GM21619 (cell line): ENCODE measurements around the gene NUAK1.

Experiments
- ATAC-seq: cut with Tn5 transposase; IDR thresholded peaks from one replicate; pipeline ENCODE4 v1.9.1; 2021; ENCODE audit not compliant: unreplicated experiment

The NUAK1 gene

GRCh38 chr12:106066051-106066705, 72.6 kb downstream of the NUAK1 start:
- no peak for ATAC-seq

DNA sequence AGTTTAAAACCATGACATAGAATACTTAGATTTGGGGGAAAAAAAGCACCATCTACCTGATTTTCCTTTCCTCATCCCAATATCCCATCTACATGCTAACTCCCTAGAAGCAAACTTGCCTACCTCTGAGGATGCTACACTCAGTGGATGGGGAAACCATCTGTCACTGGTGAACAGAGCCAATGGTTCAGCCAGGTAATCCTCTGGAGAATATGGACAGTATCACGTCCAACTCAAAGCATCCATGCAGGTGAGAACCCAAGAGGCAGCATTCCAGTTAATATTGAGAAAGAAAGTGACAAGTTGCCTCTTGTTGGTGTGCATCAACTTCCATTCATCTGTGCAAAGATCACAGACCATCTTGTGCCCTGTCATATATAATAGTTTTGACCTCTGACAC, 73.2 kb downstream of the NUAK1 start:
- ATAC-seq: no peak

- ATAC-seq: no peak
Measured at GRCh38 chr12:106064721-106065021, 74.1 kb downstream of the NUAK1 start.

DNA sequence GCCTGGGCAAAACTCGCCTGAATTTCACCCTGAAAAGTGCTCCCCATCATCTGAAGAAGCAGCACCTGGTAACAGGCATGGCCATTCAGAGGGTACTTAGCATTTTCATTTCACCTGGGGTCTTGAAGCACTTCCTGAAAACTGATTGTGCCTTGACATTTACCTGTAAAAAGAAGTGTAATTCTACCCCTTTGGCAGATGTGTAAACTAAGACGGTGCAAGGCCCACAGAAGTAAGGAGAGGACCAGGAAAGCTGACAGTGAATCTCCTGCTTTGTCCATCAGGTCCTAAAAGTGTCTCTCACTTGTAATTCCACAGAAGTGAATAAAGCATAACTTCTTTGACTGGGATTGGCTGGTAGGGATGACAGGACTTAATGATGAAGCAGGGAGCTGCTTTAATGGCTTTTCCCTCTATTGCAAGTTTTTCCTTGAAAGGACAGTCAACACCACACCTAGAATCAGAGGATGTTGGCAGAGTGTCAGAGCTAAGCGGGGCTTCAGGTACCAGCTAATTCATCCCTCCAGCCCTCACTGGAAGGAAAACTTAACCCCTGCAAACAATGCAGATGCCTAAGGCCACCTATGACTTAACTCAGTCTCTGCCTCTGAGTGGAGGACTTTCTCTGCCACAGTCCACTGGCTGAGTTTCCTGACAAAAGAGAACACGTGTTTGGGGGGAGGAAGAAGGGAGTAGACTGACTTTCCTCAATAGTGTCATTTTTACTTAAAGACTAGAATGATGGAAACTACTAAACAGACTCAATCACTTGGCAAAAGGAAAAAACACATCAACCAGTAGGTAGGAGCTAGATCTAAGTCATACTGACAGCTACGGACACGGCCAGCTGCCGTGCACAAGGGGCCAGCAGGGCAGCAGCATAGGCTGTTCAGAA, 74.7 kb downstream of the NUAK1 start:
- no peak for ATAC-seq

DNA sequence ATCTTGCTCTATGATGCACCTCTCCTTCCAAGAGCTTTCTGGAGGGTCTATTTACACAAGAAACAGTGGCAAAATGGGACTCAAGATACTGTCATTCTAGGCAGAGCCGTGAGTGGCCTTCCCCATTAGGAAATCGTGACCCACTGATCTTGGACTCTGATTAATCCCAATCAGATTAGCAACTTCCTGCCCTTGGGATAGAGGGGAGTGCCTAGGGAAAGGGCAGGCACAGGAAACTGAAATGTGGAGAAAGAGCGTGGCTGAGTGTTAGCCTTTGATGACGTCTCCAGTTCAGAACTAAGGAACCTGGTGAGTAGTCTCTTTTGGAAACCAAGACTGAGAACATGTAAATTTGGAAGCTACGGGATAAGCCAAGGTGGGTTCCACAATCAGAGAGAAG, 76.1 kb downstream of the NUAK1 start:
- ATAC-seq: no peak

GRCh38 chr12:106058256-106059182, 80.2 kb downstream of the NUAK1 start:
- ATAC-seq: no peak

- no peak for ATAC-seq
Measured at GRCh38 chr12:106054049-106054448, 84.7 kb downstream of the NUAK1 start.

DNA sequence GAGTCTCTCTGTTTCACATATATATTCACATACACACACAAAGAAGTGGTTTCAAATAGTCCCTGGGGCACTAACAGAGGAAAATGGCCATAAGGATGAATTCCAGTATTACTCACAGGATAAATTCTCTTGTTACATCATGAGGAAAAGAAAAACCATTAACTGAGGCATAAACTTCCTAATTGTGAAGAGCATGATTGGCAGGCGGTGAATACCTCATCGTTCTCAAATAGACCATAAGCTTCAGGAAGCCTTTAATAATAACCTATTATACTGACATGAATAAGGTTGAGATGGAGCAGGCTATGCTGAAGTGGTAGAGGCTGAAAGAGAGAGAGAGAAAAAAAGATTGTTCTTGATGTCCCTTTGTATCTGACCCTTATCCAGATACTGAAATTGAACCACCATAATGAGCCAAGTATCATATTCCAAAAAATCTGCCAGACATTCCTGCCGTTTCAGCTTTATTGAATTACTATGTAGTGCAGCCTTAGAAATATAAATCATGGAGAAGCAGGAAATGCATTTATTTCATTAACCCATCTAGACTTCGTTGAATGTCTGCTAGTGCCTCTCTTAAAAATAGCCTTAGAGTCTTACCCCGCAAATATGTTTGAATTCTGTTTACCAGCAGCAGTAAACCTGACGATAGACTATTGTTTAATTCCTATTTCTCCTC, 86.8 kb downstream of the NUAK1 start:
- no peak for ATAC-seq

DNA sequence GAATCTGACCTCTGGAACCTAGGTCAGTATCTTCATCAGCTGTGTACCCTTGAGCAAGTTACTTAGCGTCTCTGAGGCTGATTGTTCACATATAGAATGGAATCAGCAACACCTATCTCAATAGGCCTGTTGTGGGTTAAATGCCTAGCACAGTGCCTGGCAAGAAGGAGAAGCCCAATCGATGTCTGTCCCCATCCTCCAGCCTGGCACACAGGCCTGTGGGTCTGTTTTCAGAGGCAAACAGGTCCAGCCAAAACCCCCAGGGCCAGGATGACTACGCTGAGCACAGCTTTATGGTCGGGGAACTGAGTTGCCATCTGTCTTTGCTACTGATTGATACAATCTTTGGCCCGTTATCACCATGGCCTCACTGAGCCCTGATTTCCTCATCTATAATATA, 89.2 kb downstream of the NUAK1 start:
- ATAC-seq: no peak

GRCh38 chr12:106049105-106049504, 89.6 kb downstream of the NUAK1 start:
- ATAC-seq: no peak

- no peak for ATAC-seq
Measured at GRCh38 chr12:106048676-106049075, 90.1 kb downstream of the NUAK1 start.

DNA sequence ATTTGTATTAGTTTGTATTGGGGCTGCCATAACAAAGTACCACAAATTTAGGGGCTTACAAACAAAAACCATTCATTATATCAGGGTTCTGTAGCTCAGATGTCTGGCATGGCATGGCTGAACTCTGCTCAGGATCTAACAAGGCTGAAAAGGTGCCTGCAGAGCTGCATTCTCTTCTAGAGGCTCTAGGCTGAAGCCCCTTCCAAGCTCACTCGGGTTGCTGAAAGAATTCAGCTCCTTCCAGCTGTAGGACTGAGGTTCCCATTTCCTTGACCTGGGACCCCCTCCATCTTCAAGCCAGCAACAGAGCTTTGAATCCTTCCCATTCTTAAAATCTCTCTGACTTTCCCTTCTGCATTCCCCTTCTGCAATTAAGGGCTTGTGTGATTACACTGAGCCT, 90.7 kb downstream of the NUAK1 start:
- ATAC-seq: no peak

DNA sequence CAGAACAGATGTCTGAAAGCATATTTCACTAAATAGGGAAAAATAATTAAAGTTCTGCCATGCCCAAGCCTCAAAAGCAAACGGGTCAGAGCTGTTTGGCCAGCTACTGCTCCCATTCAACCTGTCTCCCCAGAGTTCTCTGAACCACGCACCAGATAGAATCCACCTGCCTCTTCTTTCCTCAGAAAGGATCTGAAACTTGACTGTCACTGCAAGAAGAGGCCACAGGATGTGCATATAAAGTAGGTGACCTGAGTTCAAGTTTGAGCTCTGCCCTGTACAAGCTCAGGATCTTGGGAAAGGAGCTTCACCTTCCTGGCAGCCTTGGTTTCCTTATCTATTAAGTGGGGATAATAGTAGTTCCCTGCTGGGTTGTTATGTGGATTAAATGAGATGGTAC, 91.8 kb downstream of the NUAK1 start:
- ATAC-seq: no peak

- ATAC-seq: no peak
Measured at GRCh38 chr12:106046301-106046846, 92.4 kb downstream of the NUAK1 start.

DNA sequence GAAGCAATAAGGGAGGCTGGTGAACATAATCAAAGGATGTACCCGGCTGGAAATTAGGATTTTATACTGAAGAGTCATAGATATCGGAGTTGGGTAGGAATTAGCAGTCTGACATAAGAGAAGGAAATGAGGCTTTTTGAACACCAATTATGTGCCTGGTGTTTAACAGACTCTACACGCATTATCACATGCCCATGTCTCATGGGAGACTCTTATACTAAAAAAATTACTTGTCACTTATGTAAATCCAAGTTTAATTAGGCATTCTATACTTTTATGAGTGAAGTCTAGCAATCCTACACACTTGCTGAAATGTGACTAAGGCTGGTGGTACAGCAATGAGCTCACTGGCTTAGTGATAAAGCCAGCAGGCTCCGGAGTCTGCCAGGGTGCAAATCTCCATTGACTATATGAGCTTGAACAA, 93.5 kb downstream of the NUAK1 start:
- no peak for ATAC-seq

DNA sequence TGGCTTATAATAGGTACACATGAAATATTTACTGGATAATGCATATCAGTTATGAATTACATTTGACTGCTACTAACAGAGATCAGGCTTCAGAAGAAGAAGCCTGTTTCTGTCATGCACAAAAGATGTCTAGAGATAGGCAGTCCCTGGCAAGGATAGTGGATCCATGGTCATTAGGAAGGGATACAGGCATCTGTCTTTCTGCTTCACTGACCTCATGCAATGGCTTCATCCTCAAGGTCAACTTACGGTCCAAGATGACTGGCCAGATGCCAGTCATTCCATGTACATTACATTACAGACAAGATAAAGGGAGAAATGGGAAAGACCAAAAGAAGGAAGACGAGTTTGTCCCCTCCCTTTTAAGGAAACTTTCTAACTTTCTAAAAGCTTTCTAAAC, 94.0 kb downstream of the NUAK1 start:
- no peak for ATAC-seq

GRCh38 chr12:106042037-106042436, 96.7 kb downstream of the NUAK1 start:
- ATAC-seq: no peak

DNA sequence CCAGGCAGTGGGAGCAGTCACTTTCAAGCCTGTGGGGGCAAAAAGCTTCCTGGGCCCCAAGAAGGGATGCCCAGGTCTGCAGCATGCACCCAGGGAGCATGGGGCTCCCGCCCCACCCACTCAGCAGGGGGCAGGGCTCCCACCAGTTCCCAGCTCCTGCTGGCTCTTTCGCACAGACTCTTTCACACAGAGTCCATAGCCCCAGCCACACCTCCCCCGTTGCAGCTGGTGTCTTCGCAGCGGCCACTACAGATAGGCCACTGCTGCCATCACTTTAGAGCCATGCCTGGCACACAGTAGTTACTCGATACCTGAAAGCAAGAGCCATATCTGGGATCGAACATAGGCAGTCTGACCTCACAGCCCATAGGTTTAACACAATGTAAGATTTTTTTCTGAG, 98.2 kb downstream of the NUAK1 start:
- no peak for ATAC-seq

- no peak for ATAC-seq
Measured at GRCh38 chr12:106039646-106040404, 98.9 kb downstream of the NUAK1 start.

- ATAC-seq: no peak
Measured at GRCh38 chr12:106039242-106039641, 99.5 kb downstream of the NUAK1 start.
